ENCODE results near the gene TLE4. TPM values are rescaled to one million over a fixed set of nuclear protein-coding genes. Genes with fewer than 3 reads are reported as not detected.

TLE4 gene
- total RNA-seq, 1 donor from 2014 or later = 64.1 TPM

DNA sequence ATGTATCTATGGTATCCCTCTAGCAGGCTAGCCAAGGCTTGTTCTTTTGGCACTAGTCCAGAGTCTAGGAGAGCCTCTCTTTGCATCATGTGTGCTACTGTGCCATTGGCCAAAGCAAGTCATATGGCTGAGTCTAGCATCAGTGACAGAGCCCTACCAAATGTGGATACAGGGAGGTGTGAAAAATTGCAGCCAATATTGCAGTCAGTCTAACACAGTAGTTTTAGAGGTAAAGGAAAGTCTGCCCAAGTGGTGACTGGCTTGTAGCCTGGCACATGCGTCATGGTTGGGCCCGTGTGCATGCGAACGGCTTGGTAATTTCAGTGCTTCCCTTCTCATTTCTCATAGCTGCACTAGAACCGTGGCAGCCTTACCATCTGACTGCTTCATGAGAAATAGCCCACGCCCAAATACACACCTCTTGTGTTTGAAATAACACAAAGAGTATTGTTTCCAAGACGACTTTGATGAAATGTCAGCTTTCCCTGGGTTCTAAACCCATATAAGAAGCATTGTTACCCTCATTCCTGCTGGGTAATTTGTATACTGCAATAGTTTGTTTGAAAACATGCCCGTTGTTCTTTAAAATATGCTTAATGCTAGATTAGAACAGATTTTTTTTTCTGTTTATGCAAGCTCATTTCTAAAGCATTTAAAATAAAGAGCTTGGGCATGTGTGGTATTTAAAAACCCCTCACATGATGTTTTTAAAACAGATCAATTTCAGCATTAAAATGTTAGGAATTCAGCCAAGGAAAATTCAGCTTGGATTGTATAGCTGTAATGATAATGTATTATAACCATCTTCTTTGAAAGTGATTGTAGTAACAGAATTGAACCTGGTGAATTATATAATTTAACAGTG is 113.2 kb downstream of the TLE4 start:
- DNase-seq (ENCODE audit: low read depth) = no peak

DNA sequence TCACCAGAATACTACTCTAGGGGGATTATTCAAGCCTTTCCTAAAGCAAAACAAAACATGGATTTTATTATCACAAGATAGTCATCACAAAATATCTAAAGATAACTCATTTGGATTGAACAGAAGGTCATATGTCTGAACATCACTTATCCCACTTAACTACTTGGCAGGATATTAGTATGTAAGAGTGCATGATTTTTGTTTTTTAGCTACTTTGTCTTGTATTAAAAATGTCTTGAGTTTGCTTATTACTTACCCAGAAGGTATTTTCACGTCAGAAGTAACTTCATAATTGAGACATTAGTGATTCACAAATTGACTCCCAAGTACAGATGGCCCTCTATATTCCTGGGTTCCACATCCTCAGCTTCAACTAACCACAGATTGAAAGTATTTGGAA is 113.8 kb downstream of the TLE4 start:
- no peak for DNase-seq (ENCODE audit: low read depth)

DNA sequence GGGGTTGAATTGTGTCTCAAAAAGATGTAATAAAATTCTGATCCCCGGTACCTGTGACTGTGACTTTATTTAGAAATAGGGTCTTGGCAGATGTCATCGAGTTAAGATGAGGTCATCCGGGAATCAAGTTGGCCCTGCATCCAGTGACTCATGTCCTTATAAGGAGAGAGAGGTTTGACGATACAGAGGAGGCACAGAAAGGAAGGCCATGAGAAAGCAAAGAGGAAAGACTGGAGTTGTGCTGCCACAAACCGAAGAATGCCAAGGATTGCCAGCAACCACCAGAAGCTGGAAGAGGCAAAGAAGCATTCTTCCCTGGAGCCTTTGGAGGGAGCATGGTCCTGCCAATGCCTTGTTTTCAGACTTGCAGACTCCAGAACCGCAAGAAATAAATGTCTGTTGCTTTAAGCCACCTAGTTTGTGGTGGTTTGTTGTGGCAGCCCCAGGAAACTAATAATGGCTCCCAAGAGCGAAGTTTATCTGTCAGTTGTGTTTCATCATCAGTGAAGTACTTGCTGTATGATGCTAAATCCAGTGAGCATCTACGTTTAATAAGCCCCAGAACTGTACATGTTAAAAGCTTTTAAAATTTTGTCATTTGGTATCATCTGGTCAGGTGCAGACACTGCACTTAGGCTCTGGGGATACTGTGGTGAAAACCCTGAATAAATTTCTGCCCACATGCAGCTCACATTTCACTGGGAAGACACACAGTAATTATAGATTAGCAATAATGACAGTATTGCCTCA is 114.8 kb downstream of the TLE4 start:
- peak; percentile 94 for DNase-seq (ENCODE audit: low read depth)

DNA sequence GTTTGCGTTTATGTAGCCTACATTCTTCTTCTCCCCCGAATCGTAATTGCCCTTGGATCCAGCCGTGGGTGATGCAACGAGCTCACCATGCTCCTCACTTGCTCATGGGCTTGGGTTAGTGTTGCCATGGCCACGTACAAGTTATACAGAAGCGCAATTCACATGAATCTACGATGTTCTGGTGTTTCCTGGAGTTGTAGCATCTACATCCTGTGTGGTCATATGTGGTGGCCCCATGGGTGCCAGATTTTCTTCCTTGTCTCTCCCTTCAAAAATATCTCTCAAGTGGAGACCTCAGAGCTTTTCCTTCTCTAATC is 115.3 kb downstream of the TLE4 start:
- no peak for DNase-seq (ENCODE audit: low read depth)

DNA sequence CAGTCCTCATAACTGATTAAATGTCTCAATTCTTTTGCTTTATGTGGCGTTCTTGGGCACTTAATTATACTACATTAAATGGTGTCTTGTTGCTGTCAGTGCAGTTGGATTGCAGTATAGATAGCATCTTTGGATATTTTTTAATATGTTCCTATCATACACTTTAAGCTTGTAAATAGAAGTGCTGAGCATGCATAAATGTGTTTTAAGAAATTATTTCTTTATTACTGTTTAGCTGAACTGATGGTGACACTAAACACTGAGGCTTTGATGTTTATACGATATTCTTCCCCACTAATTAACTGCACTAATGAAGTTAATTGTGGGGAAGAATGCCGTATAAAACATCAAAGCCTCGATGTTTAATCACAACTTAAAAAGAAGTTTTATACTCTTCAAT is 116.6 kb downstream of the TLE4 start:
- no peak for DNase-seq (ENCODE audit: low read depth)

DNA sequence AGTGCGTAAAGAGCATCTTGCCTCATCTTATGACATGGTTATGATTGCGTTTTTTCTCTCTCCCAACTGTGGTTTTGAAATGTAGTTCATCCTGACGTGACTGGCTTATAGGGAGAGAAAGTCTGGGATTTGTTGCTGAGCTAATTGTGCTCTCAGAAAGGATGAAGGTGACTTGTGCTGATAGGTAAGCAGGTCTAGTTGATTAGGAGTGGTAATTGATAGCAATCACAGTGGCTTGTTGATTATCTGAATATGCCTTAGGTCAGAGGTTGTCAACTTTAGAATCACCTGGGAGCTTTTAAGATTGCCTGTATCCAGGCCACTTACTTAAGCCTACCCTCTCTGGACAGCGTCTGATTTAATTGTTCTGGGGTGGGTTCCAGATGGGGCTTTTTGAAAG is 117.8 kb downstream of the TLE4 start:
- no peak for DNase-seq (ENCODE audit: low read depth)

DNA sequence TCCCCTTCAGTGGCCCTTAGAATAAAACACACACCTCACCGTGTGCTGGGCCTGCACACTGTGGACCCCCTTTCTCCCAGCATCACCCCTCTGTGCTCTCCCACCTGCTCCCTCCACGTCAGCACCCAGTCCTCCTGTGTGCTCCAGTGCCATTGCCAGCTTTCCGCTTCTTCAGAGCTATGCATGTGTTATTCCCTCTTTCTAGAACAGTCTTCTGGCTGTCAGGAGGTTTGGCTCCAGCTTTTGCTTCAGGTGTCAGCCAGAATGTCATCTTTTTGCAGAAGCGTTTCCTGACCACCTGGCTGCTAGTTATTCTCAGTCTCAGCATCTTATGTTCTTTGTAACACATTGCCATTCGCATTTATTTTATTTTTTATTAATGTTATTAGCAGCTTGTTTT is 119.7 kb downstream of the TLE4 start:
- DNase-seq (ENCODE audit: low read depth) = no peak

DNA sequence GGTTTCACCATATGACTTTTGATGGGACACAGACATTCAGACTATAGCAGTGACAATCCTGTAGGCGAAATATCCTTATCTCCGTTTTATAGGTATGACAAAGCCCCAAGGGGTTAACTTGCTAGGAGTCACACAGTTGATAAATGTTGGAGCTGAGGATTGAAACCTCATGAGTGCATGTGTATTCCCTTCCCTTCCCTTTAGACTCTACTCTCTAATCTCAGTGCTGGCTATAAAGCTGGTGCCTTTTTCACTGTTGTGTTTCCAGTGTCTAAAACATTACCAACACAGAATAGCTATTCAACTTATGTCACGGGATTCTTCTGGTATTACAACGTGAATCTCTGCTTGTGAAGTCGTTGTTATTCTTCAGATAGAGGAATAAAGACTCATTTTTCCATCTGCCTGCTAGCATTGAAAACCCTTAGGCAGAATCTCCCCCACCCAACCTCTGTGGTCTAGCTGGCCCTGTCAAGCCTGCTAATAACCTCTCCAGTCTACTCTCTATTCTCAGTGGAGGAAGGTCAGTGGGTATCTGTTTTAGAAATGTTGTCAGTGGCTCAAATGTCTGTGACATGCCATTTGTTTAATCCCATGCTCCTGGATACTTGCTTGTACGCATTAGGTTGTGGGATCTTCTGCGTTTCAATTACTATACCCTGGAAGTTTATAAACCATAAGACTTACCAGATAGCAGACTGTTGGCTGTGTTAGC is 121.2 kb downstream of the TLE4 start:
- peak; percentile 56 for DNase-seq (ENCODE audit: low read depth)

DNA sequence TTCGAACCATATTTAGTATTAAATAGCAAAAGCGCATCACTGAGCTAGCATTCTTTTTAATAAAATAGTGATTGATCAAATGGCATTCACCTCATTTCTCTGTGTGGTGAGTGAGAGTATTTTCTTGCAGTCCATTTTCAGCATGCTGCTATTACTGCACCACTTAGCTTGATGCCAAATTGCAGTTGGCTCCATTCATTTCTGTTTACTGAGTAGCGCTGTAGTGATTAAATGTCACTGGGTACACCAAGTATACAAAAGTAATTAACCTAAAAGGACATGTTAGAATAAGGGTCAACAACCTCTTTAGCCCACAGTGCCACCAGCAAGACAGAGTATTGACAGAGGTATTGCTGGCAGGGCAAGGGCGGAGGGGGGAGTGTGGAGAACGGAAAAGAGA is 122.0 kb downstream of the TLE4 start:
- DNase-seq (ENCODE audit: low read depth) = no peak

DNA sequence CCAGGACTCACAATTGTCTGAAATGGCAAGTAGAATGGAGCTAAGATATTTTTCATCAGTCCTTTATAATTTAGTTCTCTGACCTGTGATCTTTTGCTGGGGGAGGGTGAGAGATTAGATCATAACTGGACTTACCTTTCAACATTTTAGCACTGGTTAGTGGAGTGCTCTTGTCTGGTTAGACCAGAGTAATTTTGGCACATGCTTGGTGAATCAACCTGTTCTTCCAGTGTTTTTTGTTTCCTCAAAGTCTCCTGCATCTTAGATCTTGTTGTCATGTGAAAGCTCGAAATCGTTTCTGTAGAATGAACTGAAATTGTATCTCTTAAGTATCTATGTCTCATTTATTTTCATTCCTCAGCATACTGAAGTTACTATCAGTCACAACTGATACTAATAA is 122.4 kb downstream of the TLE4 start:
- no peak for DNase-seq (ENCODE audit: low read depth)

DNA sequence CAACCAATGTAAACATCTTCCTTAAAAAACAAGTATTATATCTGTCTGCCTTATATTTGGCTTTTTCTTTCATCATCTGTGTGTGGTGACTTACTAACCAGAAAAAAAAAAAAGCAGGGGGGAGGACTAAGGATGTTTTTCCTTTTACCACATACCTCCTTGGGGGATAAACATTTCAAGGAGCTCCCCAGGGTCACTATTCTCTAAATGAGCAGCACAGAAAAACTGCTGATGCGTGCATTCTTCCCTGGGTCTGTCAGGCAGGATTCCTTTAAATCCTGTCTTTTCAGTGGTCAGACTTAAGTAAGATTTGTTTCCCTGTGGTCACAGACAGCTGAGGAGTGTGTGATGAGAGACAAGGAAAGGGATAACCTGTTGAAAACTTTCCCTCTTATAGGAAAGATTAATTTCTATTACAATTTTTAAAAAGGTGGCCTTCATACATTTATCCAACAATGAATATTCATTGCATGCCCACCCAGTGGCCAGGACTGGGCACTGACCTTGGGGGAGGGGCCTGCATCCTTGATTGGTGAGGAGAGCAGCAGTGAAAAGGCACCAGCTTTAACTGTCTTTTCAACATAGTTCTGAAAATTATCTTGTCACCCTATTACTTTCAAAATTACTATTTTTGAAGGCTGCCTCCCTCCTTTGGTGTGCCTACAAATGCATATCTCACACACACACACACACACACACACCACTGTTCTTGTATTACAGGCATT is 123.1 kb downstream of the TLE4 start:
- peak; percentile 83 for DNase-seq (ENCODE audit: low read depth)

DNA sequence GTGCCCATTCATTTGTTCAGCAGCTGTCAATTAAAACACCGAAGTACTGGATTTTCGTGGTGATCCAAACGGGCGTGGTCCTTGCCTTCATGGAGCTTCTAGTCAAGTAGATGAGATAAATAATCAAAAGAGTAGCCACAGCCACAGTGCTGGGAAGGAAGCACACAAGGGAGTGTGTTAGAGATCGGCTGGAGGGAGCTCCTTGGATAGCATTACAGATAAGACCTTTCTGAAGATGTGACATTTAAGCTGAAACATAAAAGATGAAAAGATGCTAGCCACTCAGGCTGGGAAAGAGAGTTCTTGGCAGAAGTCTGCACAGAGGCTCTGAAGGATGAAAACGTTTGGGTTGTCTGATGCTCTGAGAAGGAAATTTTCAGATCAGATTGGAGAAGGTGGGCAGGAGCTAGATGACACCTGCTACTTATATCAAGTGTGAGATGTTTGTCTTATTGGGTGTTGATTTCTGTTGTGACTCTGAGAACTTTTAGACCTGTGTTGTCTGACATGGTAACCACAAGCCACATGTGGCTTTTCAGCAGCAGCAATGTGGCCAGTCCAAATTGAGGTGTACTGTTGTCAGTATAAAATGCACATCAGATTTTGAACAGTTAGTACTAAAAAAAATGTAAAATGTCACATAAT is 123.9 kb downstream of the TLE4 start:
- peak; percentile 75 for DNase-seq (ENCODE audit: low read depth)

DNA sequence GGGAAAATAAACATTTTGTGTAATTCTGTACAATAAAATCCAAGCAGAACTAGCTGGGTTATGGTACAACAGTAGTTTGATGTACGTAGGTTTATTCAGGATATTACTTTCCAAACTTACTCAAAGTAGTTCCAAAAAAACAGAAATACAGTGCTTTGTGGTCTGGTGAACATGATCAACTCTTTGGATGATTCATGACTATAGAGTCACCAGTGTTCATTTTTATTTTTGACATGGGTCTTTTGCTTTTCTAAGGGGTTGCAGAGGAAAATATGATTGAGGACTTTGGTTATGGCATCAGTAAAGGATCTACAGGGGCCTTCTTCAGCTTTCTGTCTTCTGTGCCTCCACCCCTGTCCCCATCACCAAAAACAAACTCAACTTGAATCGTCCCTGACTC is 127.2 kb downstream of the TLE4 start:
- DNase-seq (ENCODE audit: low read depth) = no peak

DNA sequence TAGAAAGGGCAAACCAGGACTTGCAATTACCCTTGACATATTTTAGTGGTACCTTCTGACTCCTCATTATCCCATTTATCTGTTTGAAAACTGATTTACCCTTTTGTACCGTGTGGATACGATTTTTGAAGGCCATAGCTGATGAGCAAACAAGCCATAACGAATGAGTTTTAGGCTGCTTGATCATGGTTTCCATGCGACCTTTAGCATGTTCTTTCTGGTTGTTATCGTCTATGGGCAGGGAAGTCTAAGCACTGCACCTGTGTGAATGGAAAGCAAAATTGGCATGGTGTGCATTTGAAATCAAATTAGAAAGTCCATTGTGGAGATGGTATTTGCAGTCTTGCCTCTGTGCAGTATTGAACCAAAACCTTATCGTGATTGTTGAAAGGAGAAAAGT is 127.7 kb downstream of the TLE4 start:
- DNase-seq (ENCODE audit: low read depth) = no peak

DNA sequence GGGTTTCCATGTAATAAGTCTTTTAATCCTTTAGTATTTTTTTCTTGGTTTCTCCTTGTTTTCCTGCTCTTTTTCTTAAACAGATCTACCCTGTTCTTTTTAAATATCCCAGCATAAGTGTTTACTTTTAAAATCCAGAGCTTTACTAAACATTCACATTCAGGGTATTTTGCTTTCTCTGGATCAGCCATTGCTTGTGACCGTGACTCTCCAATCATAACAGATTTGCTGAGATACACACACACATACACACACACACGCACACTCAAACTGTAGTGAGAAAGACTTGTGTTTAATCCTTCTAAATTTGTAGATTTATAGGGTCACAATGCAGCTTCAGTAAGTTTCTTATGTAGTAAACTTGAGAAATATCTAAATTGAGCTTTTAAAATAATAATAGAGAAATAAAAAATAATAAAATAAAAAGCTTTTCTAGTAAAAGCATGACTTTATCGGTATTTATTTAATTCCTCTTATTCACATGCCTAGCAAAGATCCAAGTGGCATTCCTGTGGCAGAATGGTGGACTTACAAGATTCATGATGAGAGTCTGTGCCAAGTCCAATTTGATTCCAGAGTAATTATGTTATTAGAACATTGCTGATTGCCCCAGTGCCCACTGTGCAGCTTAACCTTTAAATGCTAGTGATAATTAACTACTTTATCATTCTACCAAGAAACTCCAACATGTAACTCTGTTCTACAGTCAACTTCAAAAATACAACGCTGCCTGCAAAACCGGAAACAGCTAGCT is 129.0 kb downstream of the TLE4 start:
- DNase-seq (ENCODE audit: low read depth) = no peak

DNA sequence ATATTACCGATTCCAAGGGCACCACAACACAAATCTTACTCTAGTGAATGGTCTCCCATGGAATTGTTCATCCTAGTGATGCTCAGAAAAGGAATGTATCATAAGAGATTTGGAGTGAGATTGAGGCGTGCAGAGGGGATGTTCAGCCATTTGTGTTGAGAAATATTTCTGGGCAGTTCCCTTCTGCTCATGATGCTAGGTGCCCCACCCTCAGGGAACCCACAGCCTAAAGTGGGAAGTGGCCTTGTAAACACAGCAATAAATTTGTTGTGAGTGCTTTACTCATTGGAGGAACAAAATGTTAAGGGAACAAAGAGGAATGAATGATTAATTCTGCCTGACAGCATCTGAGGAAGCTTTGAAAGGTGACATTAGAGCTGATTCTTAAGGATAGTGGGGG is 129.9 kb downstream of the TLE4 start:
- DNase-seq (ENCODE audit: low read depth) = no peak

DNA sequence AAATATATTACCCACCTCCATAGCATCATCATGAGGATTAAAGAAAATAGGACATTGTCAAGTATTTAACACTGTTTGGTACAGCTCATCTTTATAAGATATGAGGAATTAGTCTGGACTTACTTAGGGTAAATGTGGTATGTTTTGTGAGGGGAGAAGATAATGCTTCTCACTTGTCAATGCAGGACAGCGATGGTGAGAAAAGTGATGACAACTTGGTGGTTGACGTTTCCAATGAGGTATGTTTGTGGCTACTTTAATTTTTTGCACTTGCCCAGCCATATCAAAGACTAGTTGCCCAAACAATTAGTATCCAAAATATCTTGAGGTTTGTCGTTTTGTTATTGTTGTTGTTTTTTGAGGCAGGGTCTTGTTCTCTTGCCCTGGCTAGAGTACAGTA is 133.9 kb downstream of the TLE4 start:
- DNase-seq (ENCODE audit: low read depth) = no peak

DNA sequence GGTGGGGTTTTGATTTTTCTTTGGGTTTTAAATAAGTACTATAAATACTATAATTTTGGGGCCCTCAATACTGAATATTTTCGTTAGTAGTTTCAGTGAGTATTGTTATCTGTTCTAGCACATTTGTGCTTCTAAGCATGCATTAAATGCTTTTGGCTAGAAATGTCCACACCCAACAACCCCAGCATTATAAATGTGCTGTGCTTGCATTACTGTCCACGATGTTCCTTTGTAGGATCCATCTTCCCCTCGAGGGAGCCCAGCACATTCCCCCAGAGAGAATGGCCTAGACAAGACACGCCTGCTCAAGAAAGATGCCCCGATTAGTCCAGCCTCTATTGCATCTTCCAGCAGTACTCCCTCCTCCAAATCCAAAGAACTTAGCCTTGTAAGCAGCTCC is 134.7 kb downstream of the TLE4 start:
- no peak for DNase-seq (ENCODE audit: low read depth)

DNA sequence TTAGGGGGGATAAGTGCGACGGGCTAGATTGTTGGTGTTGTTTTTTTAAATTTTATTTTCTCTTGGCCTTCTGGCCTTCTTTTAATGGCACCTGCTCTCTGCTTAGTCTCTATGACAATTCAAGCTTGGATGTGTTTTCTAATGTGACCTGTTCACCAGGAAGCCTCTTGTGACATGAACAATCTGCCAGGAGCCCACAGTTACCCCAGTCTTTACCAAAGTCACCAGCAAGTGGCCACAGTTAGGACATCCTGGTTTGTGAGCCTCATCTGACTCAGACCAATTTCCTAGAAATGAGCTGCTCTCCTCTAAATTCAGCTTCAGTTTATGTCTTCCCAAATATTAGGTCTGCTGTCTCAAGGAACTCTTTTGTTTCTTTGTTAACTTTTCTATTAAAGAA is 135.8 kb downstream of the TLE4 start:
- peak; percentile 8 for DNase-seq (ENCODE audit: low read depth)

DNA sequence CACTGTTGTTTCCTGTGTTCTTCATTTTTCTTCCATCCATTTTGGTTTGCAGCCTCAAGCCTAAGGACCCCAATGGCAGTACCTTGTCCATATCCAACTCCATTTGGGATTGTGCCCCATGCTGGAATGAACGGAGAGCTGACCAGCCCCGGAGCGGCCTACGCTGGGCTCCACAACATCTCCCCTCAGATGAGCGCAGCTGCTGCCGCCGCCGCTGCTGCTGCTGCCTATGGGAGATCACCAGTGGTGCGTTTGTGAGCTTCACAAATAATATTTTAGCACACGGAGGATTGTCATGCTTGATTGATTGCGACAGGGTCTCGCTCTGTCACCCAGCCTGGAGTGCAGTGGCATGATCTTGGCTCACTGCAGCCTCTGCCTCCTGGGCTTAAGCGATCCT is 136.8 kb downstream of the TLE4 start:
- no peak for DNase-seq (ENCODE audit: low read depth)

All from myocyte (in vitro differentiated cells).